Measurements from ENCODE around the gene FBXW11.

DNA sequence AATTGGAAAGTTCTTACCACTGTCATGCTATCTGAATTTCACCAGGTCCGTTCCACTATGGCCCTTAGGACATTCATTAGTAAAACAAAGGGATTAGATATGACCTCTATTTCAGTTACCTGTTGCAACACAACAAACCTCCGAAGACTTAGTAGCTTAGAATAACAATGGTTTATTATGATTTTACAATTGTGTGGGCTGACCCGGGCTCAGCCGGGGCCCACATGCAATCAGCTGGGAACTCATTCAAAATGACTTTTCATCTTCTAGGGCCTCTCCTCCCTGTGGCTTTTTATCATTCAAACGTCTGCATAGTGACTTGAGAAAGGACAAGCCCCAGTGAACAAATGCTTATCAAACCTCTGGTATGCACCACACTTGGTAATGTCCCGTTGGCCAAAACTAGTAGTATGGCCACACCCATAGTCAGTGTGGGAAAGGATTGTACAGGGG, 2.3 kb upstream of the FBXW11 start:
- no peak for TF ChIP-seq POLR2AphosphoS5 (IDR thresholded peaks at IDR 0.05; ENCODE audit: low read depth, low read length)
- TF ChIP-seq POLR2A (IDR thresholded peaks at IDR 0.05; ENCODE audit: low read depth, low read length) = no peak

All from GM12892 (cell line).